CD4-positive, CD25-positive, alpha-beta regulatory T cell (primary cell): ENCODE results near the gene BLACAT1. TPM values are rescaled to one million over a fixed set of nuclear protein-coding genes. Genes with fewer than 3 reads are reported as not detected.

Experiments
- ATAC-seq, 2 donors: fragments of 150-1000 bp; cut with Tn5 transposase; one replicate each; pipeline ENCODE4 v1.10.0; 2021; ENCODE audit warnings: low read depth in 2 of 2, moderate number of reproducible peaks in 2 of 2, moderate library complexity in 1 of 2
- DNase-seq, 3 donors: peaks; one replicate each; pipeline versions ENCODE4 v3.0.0 to v3.0.0-alpha.2; 2012 to 2022; ENCODE audit warnings: mixed read lengths in 1 of 3
- H3K27ac ChIP-seq: one replicate; pipeline ENCODE4 v1.7.0; 2013; ENCODE audit warnings: mild to moderate bottlenecking, low read length; ENCODE audit not compliant: insufficient read depth, poor library complexity, severe bottlenecking
- H3K27me3 ChIP-seq: one replicate; pipeline ENCODE4 v1.7.0; 2013; ENCODE audit warnings: low read length; ENCODE audit not compliant: control insufficient read depth, insufficient read depth
- H3K36me3 ChIP-seq: one replicate; pipeline ENCODE4 v1.7.0; 2013; ENCODE audit warnings: mild to moderate bottlenecking, low read length, moderate library complexity; ENCODE audit not compliant: control insufficient read depth, insufficient read depth
- H3K4me1 ChIP-seq: 2 replicates; pipeline ENCODE4 v1.7.0; 2013; ENCODE audit warnings: mild to moderate bottlenecking, low read length; ENCODE audit not compliant: insufficient read depth, control insufficient read depth, poor library complexity, severe bottlenecking
- H3K4me3 ChIP-seq: one replicate; pipeline ENCODE4 v1.7.0; 2013; ENCODE audit warnings: low read depth, mild to moderate bottlenecking, low read length, moderate library complexity
- H3K9me3 ChIP-seq, 2 experiments: 1 replicate in 1 of 2; 2 replicates in 1 of 2; pipeline ENCODE4 v1.7.0; 2013; ENCODE audit warnings: low read length in 2 of 2, mild to moderate bottlenecking in 1 of 2, moderate library complexity in 1 of 2; ENCODE audit not compliant: control insufficient read depth in 2 of 2
- H3K27ac Mint-ChIP-seq, 3 donors: one replicate each; pipeline ENCODE4 v1.8.0; 2020 to 2022; ENCODE audit warnings: mild to moderate bottlenecking in 3 of 3, mixed read lengths in 3 of 3, moderate library complexity in 2 of 3
- H3K27me3 Mint-ChIP-seq: one replicate; pipeline ENCODE4 v1.8.0; 2022; ENCODE audit warnings: mild to moderate bottlenecking, mixed read lengths
- H3K36me3 Mint-ChIP-seq: one replicate; pipeline ENCODE4 v1.8.0; 2020; ENCODE audit warnings: mixed read lengths
- H3K4me1 Mint-ChIP-seq, 4 donors: one replicate each; pipeline ENCODE4 v1.8.0; 2020 to 2022; ENCODE audit warnings: mixed read lengths in 4 of 4, mild to moderate bottlenecking in 1 of 4
- H3K4me3 Mint-ChIP-seq, 4 donors: one replicate each; pipeline ENCODE4 v1.8.0; 2020 to 2022; ENCODE audit warnings: mild to moderate bottlenecking in 4 of 4, mixed read lengths in 4 of 4, moderate library complexity in 3 of 4
- H3K9me3 Mint-ChIP-seq, 7 donors: one replicate each; pipeline ENCODE4 v1.8.0; 2020 to 2022; ENCODE audit warnings: mixed read lengths in 7 of 7, mild to moderate bottlenecking in 3 of 7, moderate library complexity in 2 of 7
- polyA plus RNA-seq, 4 donors: library from polyadenylated mRNA; unstranded; fragments of 300-500 nt; fragmentation: Illumina TruSeq; gene quantifications; one replicate each; pipeline ENCODE4 v1.2.3, GENCODE V29; 2021
- total RNA-seq: library from RNA; stranded (reverse); gene quantifications from one replicate; pipeline ENCODE4 v1.2.3, GENCODE V29; 2022

The BLACAT1 gene
- total and polyA plus RNA-seq, 5 donors from 2014 or later: 0.15 TPM; not detected in 4

- Histone ChIP-seq H3K4me1 (peaks cover 5% of the 10 kb centered on the region), H3K27ac (no peak overlapping the region), H3K4me3 (no peak overlapping the region), H3K36me3 (no peaks in the 10 kb centered on the region), H3K27me3 (peaks cover 8% of the 10 kb centered on the region), H3K9me3 (peaks cover 12 to 16% of the 10 kb centered on the region in 2 experiments)
- H3K36me3 Mint-ChIP-seq: no peaks in the 10 kb centered on the region
- no peak for DNase-seq
- peaks cover 2 to 18% (median 13%) of the 10 kb centered on the region in 7 donors for H3K9me3 Mint-ChIP-seq
- peaks cover 4 to 13% (median 9%) of the 10 kb centered on the region in 4 donors for H3K4me1 Mint-ChIP-seq
- ATAC-seq: no peak
- peaks cover 48% of the 10 kb centered on the region for H3K27me3 Mint-ChIP-seq
- no peak overlapping the region for H3K27ac Mint-ChIP-seq
- H3K4me3 Mint-ChIP-seq: no peak overlapping the region
Observed at GRCh38 chr1:205475855-205476254, 20.0 kb upstream of the BLACAT1 start.

DNA sequence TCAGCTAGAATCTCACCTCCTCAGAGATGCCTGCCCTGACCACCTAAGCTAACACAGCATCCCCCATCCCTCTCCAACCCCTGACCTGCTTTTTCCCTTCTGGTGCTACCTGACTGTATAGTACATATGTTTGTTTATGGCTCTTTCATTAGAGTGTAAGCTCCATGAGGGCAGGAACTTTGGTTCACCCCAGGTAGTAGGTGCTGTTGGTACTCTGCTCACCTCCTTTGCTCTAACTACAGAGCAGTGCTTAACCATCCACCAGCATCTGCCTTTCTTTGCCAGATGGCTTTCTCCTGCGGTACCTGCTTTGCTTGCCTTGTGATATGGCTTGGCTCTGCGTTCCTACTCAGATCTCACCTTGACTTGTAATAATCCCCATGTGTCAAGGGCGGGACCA lies 18.7 kb upstream of the BLACAT1 start:
- Histone ChIP-seq H3K4me1 (no peaks in the 10 kb centered on the region), H3K27ac (no peak overlapping the region), H3K9me3 (peaks cover 12 to 16% of the 10 kb centered on the region in 2 experiments), H3K4me3 (no peak overlapping the region), H3K36me3 (no peaks in the 10 kb centered on the region), H3K27me3 (peaks cover 8% of the 10 kb centered on the region)
- H3K27me3 Mint-ChIP-seq: peaks cover 40% of the 10 kb centered on the region
- no peak overlapping the region for H3K4me3 Mint-ChIP-seq
- H3K4me1 Mint-ChIP-seq: peaks cover 0 to 2% (median under 1%) of the 10 kb centered on the region in 4 donors
- no peaks in the 10 kb centered on the region for H3K36me3 Mint-ChIP-seq
- DNase-seq: no peak
- H3K9me3 Mint-ChIP-seq: peaks cover 2 to 18% (median 11%) of the 10 kb centered on the region in 7 donors
- no peak for ATAC-seq
- no peak overlapping the region for H3K27ac Mint-ChIP-seq

- DNase-seq (no peak), ATAC-seq (no peak)
- H3K9me3 ChIP-seq: peaks cover 12 to 16% of the 10 kb centered on the region in 2 experiments
- no peaks in the 10 kb centered on the region for H3K36me3 ChIP-seq
- Mint-ChIP-seq H3K9me3 (peaks cover 2 to 18% (median 14%) of the 10 kb centered on the region in 7 donors), H3K27me3 (peaks cover 45% of the 10 kb centered on the region), H3K36me3 (no peaks in the 10 kb centered on the region), H3K27ac (no peak overlapping the region), H3K4me1 (no peaks in the 10 kb centered on the region), H3K4me3 (no peak overlapping the region)
- H3K4me3 ChIP-seq: no peak overlapping the region
- H3K27ac ChIP-seq: no peak overlapping the region
- H3K4me1 ChIP-seq: no peaks in the 10 kb centered on the region
- peaks cover 8% of the 10 kb centered on the region for H3K27me3 ChIP-seq
Observed at GRCh38 chr1:205473966-205474365, 18.1 kb upstream of the BLACAT1 start.

- Histone ChIP-seq H3K9me3 (peaks cover 12 to 16% of the 10 kb centered on the region in 2 experiments), H3K36me3 (no peaks in the 10 kb centered on the region), H3K4me1 (no peaks in the 10 kb centered on the region), H3K27ac (no peak overlapping the region), H3K27me3 (peaks cover 8% of the 10 kb centered on the region), H3K4me3 (no peak overlapping the region)
- H3K36me3 Mint-ChIP-seq: no peaks in the 10 kb centered on the region
- peaks cover 45% of the 10 kb centered on the region for H3K27me3 Mint-ChIP-seq
- no peak overlapping the region for H3K4me3 Mint-ChIP-seq
- ATAC-seq (no peak), DNase-seq (no peak)
- peaks cover 2 to 18% (median 14%) of the 10 kb centered on the region in 7 donors for H3K9me3 Mint-ChIP-seq
- H3K4me1 Mint-ChIP-seq: no peaks in the 10 kb centered on the region
- no peak overlapping the region for H3K27ac Mint-ChIP-seq
Observed at GRCh38 chr1:205473475-205473874, 17.6 kb upstream of the BLACAT1 start.

DNA sequence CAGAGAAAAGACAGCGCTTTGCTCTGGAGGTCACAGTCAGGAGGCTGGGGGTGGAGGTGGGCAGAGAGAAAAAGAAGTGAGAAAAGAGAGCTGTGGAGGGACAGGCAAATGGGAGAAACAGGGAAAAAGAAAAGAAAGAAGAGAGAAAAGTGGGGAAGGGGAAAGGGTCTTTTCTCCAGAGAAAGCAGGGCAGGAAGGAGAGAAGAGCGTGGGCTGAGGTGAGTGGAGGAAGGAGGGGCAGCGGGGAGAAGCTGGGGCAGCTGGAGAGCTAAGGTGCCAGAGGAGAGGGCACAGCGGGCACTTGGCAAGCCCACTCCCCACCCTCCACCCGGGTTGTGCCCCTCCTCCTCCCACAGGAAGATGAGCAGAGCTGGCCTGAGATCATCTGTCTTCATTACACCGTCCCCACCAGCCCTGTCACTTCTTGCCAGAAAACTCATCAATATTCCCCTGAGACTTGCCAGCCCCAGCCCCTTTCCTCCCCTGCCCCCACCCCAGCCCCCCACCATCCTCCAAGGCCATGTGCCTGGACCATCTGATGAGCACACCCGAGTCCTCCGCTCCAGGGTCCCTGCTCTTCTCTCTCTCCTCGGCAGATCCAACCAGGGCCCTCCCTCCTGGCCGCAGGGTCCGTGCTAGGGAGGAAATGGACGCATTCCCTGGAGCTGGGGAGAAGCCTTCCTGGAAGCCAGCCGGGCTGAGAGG lies 17.0 kb upstream of the BLACAT1 start:
- Mint-ChIP-seq H3K4me3 (no peak overlapping the region), H3K9me3 (peaks cover 2 to 19% (median 14%) of the 10 kb centered on the region in 7 donors), H3K27ac (no peak overlapping the region), H3K27me3 (peaks cover 47% of the 10 kb centered on the region), H3K36me3 (no peaks in the 10 kb centered on the region), H3K4me1 (no peaks in the 10 kb centered on the region)
- no peak overlapping the region for H3K27ac ChIP-seq
- DNase-seq: no peak
- H3K9me3 ChIP-seq: peaks cover 12 to 16% of the 10 kb centered on the region in 2 experiments
- no peak for ATAC-seq
- no peaks in the 10 kb centered on the region for H3K4me1 ChIP-seq
- H3K36me3 ChIP-seq: no peaks in the 10 kb centered on the region
- H3K4me3 ChIP-seq: no peak overlapping the region
- H3K27me3 ChIP-seq: peaks cover 8% of the 10 kb centered on the region

DNA sequence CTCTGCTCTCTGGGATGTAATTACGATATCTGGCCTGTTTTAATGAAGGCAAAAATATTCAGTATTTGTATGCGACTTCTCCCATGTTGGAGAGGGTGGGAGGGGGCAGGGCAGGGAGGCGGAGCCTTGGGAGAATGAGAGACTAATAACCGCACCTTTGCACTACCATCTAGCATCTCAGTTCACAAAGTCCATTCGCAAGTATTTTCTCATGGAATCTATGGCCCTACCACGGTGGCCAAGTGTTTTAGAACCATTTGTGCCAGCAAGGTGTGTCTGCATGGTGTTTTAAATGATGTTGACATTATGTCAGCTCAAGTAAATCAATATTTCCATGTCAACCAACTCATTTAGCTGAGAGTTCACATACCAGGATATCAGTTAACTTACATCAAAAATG lies 14.3 kb upstream of the BLACAT1 start:
- no peak overlapping the region for H3K27ac ChIP-seq
- H3K27me3 Mint-ChIP-seq: peaks cover 61% of the 10 kb centered on the region
- DNase-seq: no peak
- H3K27me3 ChIP-seq: peaks cover 6% of the 10 kb centered on the region
- no peak for ATAC-seq
- H3K9me3 ChIP-seq: peaks cover 8 to 10% of the 10 kb centered on the region in 2 experiments
- no peak overlapping the region for H3K27ac Mint-ChIP-seq
- no peak overlapping the region for H3K4me3 Mint-ChIP-seq
- H3K36me3 Mint-ChIP-seq: no peaks in the 10 kb centered on the region
- H3K36me3 ChIP-seq: no peaks in the 10 kb centered on the region
- no peak overlapping the region for H3K4me3 ChIP-seq
- no peaks in the 10 kb centered on the region for H3K4me1 Mint-ChIP-seq
- peaks cover 0 to 14% (median 7%) of the 10 kb centered on the region in 7 donors for H3K9me3 Mint-ChIP-seq
- no peaks in the 10 kb centered on the region for H3K4me1 ChIP-seq

GRCh38 chr1:205466595-205467220 lies 10.9 kb upstream of the BLACAT1 start:
- no peaks in the 10 kb centered on the region for H3K4me1 Mint-ChIP-seq

More at GRCh38 chr1:205466595-205467220, 10.9 kb upstream of the BLACAT1 start:
- Mint-ChIP-seq H3K27ac (peak overlapping the region in 1 of 3 donors; percentile 44), H3K27me3 (peaks cover 45% of the 10 kb centered on the region), H3K4me3 (no peak overlapping the region), H3K36me3 (no peaks in the 10 kb centered on the region), H3K9me3 (peaks cover 0 to 5% (median 0%) of the 10 kb centered on the region in 7 donors)
- Histone ChIP-seq H3K27ac (no peak overlapping the region), H3K9me3 (no peaks in the 10 kb centered on the region), H3K4me3 (no peak overlapping the region), H3K36me3 (no peaks in the 10 kb centered on the region), H3K4me1 (no peaks in the 10 kb centered on the region), H3K27me3 (peaks cover 6% of the 10 kb centered on the region)
- no peak for DNase-seq
- ATAC-seq: no peak
